SK-N-SH (cell line): ENCODE data around the gene KMT2E. TPM values are rescaled to one million over a fixed set of nuclear protein-coding genes. Genes with fewer than 3 reads are reported as not detected.

Experiments
- CTCF ChIA-PET: fragments of 300-600, 350-600 bp; formaldehyde crosslinking; extraction: SDS; loops from one replicate; lab custom pipeline; 2021; lab: Yijun Ruan, JAX
- POLR2A ChIA-PET: fragments of 350-600 bp; sonication (Branson Sonifier 250); formaldehyde crosslinking; extraction: SDS; loops from one replicate; lab custom pipeline; 2020; ENCODE audit warnings: antibody characterized with exemption, inconsistent platforms; lab: Yijun Ruan, JAX
- DNase-seq: peaks from one replicate; pipeline ENCODE4 v3.0.0; 2012
- H2AFZ ChIP-seq: fragments of 200-600 bp; sonication (generic); 2 replicates; pipeline ENCODE4 v1.8.1; 2016; ENCODE audit warnings: antibody characterized with exemption, mild to moderate bottlenecking, low read depth
- H3F3A ChIP-seq: fragments of 200-600 bp; sonication (generic); replicated peaks from 2 replicates; pipeline ENCODE3; 2016; ENCODE audit warnings: antibody characterized with exemption, mild to moderate bottlenecking; ENCODE audit not compliant: insufficient read depth
- H3K27ac ChIP-seq, 2 experiments: fragments of 200-500 bp in 1 of 2; fragments of 200-600 bp in 1 of 2; sonication (Bioruptor generic) in 1 of 2; sonication (generic), shearing (Covaris generic) in 1 of 2; 2 replicates each; pipeline versions ENCODE4 v1.5.1 to v1.6.1; 2014 to 2016; ENCODE audit warnings: low read depth in 2 of 2, inconsistent platforms in 1 of 2, low read length in 1 of 2, mild to moderate bottlenecking in 1 of 2, mixed read lengths in 1 of 2
- H3K27me3 ChIP-seq: fragments of 200-600 bp; sonication (generic), shearing (Covaris generic); 2 replicates; pipeline ENCODE4 v1.6.1; 2016; ENCODE audit warnings: mixed run types; ENCODE audit not compliant: insufficient read depth
- H3K36me3 ChIP-seq, 2 experiments: fragments of 200-500 bp in 1 of 2; fragments of 200-600 bp in 1 of 2; sonication (Bioruptor generic) in 1 of 2; sonication (generic) in 1 of 2; replicated peaks in 1 of 2; 2 replicates each; pipeline versions ENCODE3 to v1.5.1; 2014 to 2016; ENCODE audit warnings: low read length in 1 of 2, mild to moderate bottlenecking in 1 of 2; ENCODE audit not compliant: insufficient read depth in 2 of 2, control insufficient read depth in 1 of 2
- H3K4me1 ChIP-seq, 2 experiments: fragments of 200-500 bp in 1 of 2; fragments of 200-600 bp in 1 of 2; sonication (Bioruptor generic) in 1 of 2; sonication (generic), shearing (Covaris generic) in 1 of 2; 2 replicates each; pipeline versions ENCODE4 v1.5.1 to v1.6.1; 2014 to 2016; ENCODE audit warnings: low read depth in 1 of 2, low read length in 1 of 2, mixed run types in 1 of 2; ENCODE audit not compliant: insufficient read depth in 2 of 2, control insufficient read depth in 1 of 2
- H3K4me2 ChIP-seq: fragments of 200-600 bp; sonication (generic), shearing (Covaris generic); 2 replicates; pipeline ENCODE4 v1.6.1; 2017; ENCODE audit warnings: mixed run types
- H3K4me3 ChIP-seq, 2 experiments: fragments of 200-500 bp in 1 of 2; fragments of 200-600 bp in 1 of 2; sonication (Bioruptor generic) in 1 of 2; sonication (generic), shearing (Covaris generic) in 1 of 2; 2 replicates each; pipeline versions ENCODE4 v1.5.1 to v1.8.1; 2014 to 2016; ENCODE audit warnings: low read depth in 2 of 2, inconsistent platforms in 1 of 2, low read length in 1 of 2, mild to moderate bottlenecking in 1 of 2, mixed read lengths in 1 of 2, moderate library complexity in 1 of 2
- H3K79me2 ChIP-seq: fragments of 200-600 bp; sonication (generic); 2 replicates; pipeline ENCODE4 v1.8.1; 2017; ENCODE audit warnings: mild to moderate bottlenecking; ENCODE audit not compliant: insufficient read depth
- H3K9ac ChIP-seq: fragments of 200-600 bp; sonication (generic); 2 replicates; pipeline ENCODE4 v1.6.1; 2017; ENCODE audit warnings: mixed run types
- H3K9me2 ChIP-seq: fragments of 200-600 bp; sonication (generic); 2 replicates; pipeline ENCODE4 v1.6.1; 2017; ENCODE audit warnings: mixed run types
- H3K9me3 ChIP-seq: fragments of 200-600 bp; sonication (generic); 2 replicates; pipeline ENCODE4 v1.6.1; 2017; ENCODE audit warnings: mixed run types, mild to moderate bottlenecking, moderate library complexity
- H4K20me1 ChIP-seq: fragments of 200-600 bp; sonication (generic); 2 replicates; pipeline ENCODE4 v1.6.1; 2017; ENCODE audit warnings: mild to moderate bottlenecking, mixed run types; ENCODE audit not compliant: insufficient read depth
- CHD2 ChIP-seq: fragments of 150-350 bp; IDR thresholded peaks from 2 replicates; pipeline ENCODE4 v1.6.1; 2018; ENCODE audit warnings: low read length; ENCODE audit not compliant: partially characterized antibody
- FOXM1 ChIP-seq: IDR thresholded peaks from 2 replicates; pipeline ENCODE4 v1.4.0; 2012; ENCODE audit warnings: low read depth, mild to moderate bottlenecking
- GABPA ChIP-seq: IDR thresholded peaks from 2 replicates; pipeline ENCODE4 v1.4.0; 2012; ENCODE audit warnings: low read depth, mild to moderate bottlenecking
- GATA2 ChIP-seq: sonication (generic); formaldehyde crosslinking; IDR thresholded peaks from 2 replicates; pipeline ENCODE4 v1.5.0; 2020; ENCODE audit warnings: mild to moderate bottlenecking, missing genetic modification reagents
- MAX ChIP-seq: IDR thresholded peaks from 2 replicates; pipeline ENCODE4 v1.4.0; 2012; ENCODE audit warnings: low read depth
- MEF2A ChIP-seq: IDR thresholded peaks from 2 replicates; pipeline ENCODE4 v1.4.0; 2012; ENCODE audit warnings: low read depth, borderline replicate concordance
- NFIC ChIP-seq: IDR thresholded peaks from 2 replicates; pipeline ENCODE4 v1.4.0; 2012; ENCODE audit warnings: borderline replicate concordance
- POLR2AphosphoS5 ChIP-seq: IDR thresholded peaks from 2 replicates; pipeline ENCODE4 v1.6.1; 2012; ENCODE audit warnings: low read depth, low read length
- RAD21 ChIP-seq: IDR thresholded peaks from 2 replicates; pipeline ENCODE4 v1.6.1; 2012; ENCODE audit warnings: mild to moderate bottlenecking, low read length
- RCOR1 ChIP-seq: fragments of 150-350 bp; IDR thresholded peaks from 2 replicates; pipeline ENCODE4 v1.6.1; 2017; ENCODE audit warnings: antibody characterized with exemption, low read length
- REST ChIP-seq: IDR thresholded peaks from 2 replicates; pipeline ENCODE4 v1.6.1; 2012; ENCODE audit warnings: mild to moderate bottlenecking, low read depth, low read length, moderate library complexity
- SIN3A ChIP-seq: IDR thresholded peaks from 2 replicates; pipeline ENCODE4 v1.6.1; 2012; ENCODE audit warnings: low read depth, mild to moderate bottlenecking, low read length, moderate library complexity, borderline replicate concordance
- SMC3 ChIP-seq: IDR thresholded peaks from 2 replicates; pipeline ENCODE4 v1.6.1; 2012; ENCODE audit warnings: low read depth, low read length, improper control_type of control experiment
- YY1 ChIP-seq: IDR thresholded peaks from 2 replicates; pipeline ENCODE4 v1.4.0; 2012; ENCODE audit warnings: low read depth, mild to moderate bottlenecking
- ZBTB33 ChIP-seq: IDR thresholded peaks from 2 replicates; pipeline ENCODE4 v1.4.0; 2012; ENCODE audit warnings: low read depth, borderline replicate concordance
- WGBS: methylation state at CpG from one replicate; pipeline ENCODE4 v1.1.6; 2017; ENCODE audit warnings: low lambda C conversion rate; 5-methylcytosine and 5-hydroxymethylcytosine counted together
- polyA plus RNA-seq, 3 experiments: library from polyadenylated mRNA; depleted of rRNA; stranded (reverse); fragments of >200 nt; gene quantifications; 2 replicates each; pipeline ENCODE4 v1.2.3, GENCODE V29; 2012

Gene KMT2E
- polyA plus RNA-seq, 1 of the 3 experiments (the other 2 are of a cell fraction) = 6.4 TPM

- Histone ChIP-seq H3K27me3 (no peaks in the 10 kb centered on the region), H4K20me1 (peaks cover 6% of the 10 kb centered on the region), H3K9me2 (no peaks in the 10 kb centered on the region), H3K36me3 (peaks cover 53 to 60% of the 10 kb centered on the region in 2 experiments), H3K4me2 (no peak overlapping the region), H3K9me3 (no peaks in the 10 kb centered on the region), H2AFZ (no peak overlapping the region), H3K79me2 (no peaks in the 10 kb centered on the region; the same call in 1 of the 2 replicates), H3K4me3 (no peak overlapping the region), H3K27ac (no peak overlapping the region), H3F3A (peaks cover 42% of the 10 kb centered on the region), H3K4me1 (peaks cover under 1 to 6% of the 10 kb centered on the region in 2 experiments; a peak in 3 of 4 replicates), H3K9ac (no peak overlapping the region)
- TF ChIP-seq MEF2A (no peak), REST (no peak), MAX (no peak), FOXM1 (no peak), RAD21 (no peak), GATA2 (CRISPR knock-in tag) (no peak), YY1 (no peak), SIN3A (no peak), RCOR1 (no peak), NFIC (no peak), POLR2AphosphoS5 (no peak), CHD2 (no peak), SMC3 (no peak), GABPA (no peak), ZBTB33 (no peak)
- DNase-seq = no peak
- POLR2A ChIA-PET = no interaction called here
- WGBS = 99% methylated on average over 7 of the region's 7 CpGs
- CTCF ChIA-PET = interaction anchor here (1.0 to 2.3 kb wide), 3 partner anchors 10 to 34 kb away, joined by 3 to 8 read pairs (median 7); partner anchors contain the start of gene KMT2E
These were observed 23.0 kb upstream of the KMT2E start for GRCh38 chr7:104990983-104991382.
